Erythroblast (primary cell): ENCODE measurements around the gene C16orf96.

ENCODE experiments used
- GATA1 ChIP-seq: IDR thresholded peaks from 2 replicates; pipeline ENCODE4 v1.6.1; 2011; ENCODE audit warnings: low read depth, mild to moderate bottlenecking, control low read depth, low read length, moderate library complexity
- POLR2A ChIP-seq: IDR thresholded peaks from 2 replicates; pipeline ENCODE4 v1.6.1; 2011; ENCODE audit warnings: mild to moderate bottlenecking, low read length

- TF ChIP-seq POLR2A (no peak), GATA1 (no peak)
Measured at GRCh38 chr16:4544473-4544872, 11.7 kb upstream of the C16orf96 start.
